Uterus (tissue), 2 donors: ENCODE measurements around the gene PSMB2.
"Not testable (repeated sequence)": the region's sequence is repeated elsewhere in the genome, so short reads cannot be mapped to it uniquely, and the experiment has no call there.

Source experiments
- CTCF ChIP-seq, 4 experiments: fragments of 200-600 bp in 2 of 4; fragments of 450-650 bp in 2 of 4; sonication (generic) in 2 of 4; IDR thresholded peaks; one replicate each; pipeline ENCODE4 v1.5.1; 2016 to 2019; ENCODE audit warnings: antibody characterized with exemption in 4 of 4, mild to moderate bottlenecking in 2 of 4, moderate library complexity in 1 of 4
- POLR2A ChIP-seq, 2 donors: fragments of 450-650 bp; IDR thresholded peaks; one replicate each; pipeline ENCODE4 v1.6.1; 2016; ENCODE audit warnings: antibody characterized with exemption in 2 of 2, mild to moderate bottlenecking in 1 of 2, moderate library complexity in 1 of 2

- not testable (repeated sequence) for TF ChIP-seq POLR2A, CTCF (IDR thresholded peaks at IDR 0.05)
Observed at GRCh38 chr1:35576766-35577070, 64.6 kb downstream of the PSMB2 start.
